Muscle layer of colon (tissue), 2 donors: Measurements from ENCODE around the gene ATP2A3.

Source experiments
- H3K27ac ChIP-seq: one replicate; pipeline ENCODE4 v1.7.0; 2013; ENCODE audit warnings: low read depth, mild to moderate bottlenecking, low read length, moderate library complexity
- H3K27me3 ChIP-seq, 2 donors: one replicate each; pipeline ENCODE4 v1.7.0; 2013; ENCODE audit warnings: low read length in 2 of 2, mild to moderate bottlenecking in 2 of 2; ENCODE audit not compliant: insufficient read depth in 2 of 2, control insufficient read depth in 1 of 2
- H3K36me3 ChIP-seq: one replicate; pipeline ENCODE4 v1.7.0; 2013; ENCODE audit warnings: mild to moderate bottlenecking, low read length; ENCODE audit not compliant: insufficient read depth
- H3K4me1 ChIP-seq: one replicate; pipeline ENCODE4 v1.7.0; 2013; ENCODE audit warnings: mild to moderate bottlenecking, low read length; ENCODE audit not compliant: insufficient read depth
- H3K4me3 ChIP-seq, 2 donors: one replicate each; pipeline ENCODE4 v1.7.0; 2013; ENCODE audit warnings: low read length in 2 of 2, low read depth in 1 of 2, mild to moderate bottlenecking in 1 of 2, moderate library complexity in 1 of 2
- H3K9ac ChIP-seq: one replicate; pipeline ENCODE4 v1.7.0; 2013; ENCODE audit warnings: low read length
- H3K9me3 ChIP-seq: one replicate; pipeline ENCODE4 v1.7.0; 2013; ENCODE audit warnings: mild to moderate bottlenecking, low read length
- donor health status: abdominal sarcoma.
- donor health status: Adenocarcinoma of cecum.

ATP2A3 gene

GRCh38 chr17:3911271-3912053 is 52.8 kb downstream of the ATP2A3 start:
- no peaks in the 10 kb centered on the region for H3K36me3 ChIP-seq
- H3K27me3 ChIP-seq = no peaks in the 10 kb centered on the region
- H3K9ac ChIP-seq = no peak overlapping the region
- H3K9me3 ChIP-seq = no peaks in the 10 kb centered on the region
- peaks cover 5% of the 10 kb centered on the region for H3K4me1 ChIP-seq
- no peak overlapping the region for H3K27ac ChIP-seq
- H3K4me3 ChIP-seq = no peak overlapping the region

- Histone ChIP-seq H3K27ac (no peak overlapping the region), H3K9ac (no peak overlapping the region)
Observed at GRCh38 chr17:3910420-3911270, 53.6 kb downstream of the ATP2A3 start.

GRCh38 chr17:3909257-3909656 is 55.0 kb downstream of the ATP2A3 start:
- Histone ChIP-seq H3K36me3 (no peaks in the 10 kb centered on the region), H3K4me1 (peaks cover 5% of the 10 kb centered on the region), H3K9ac (no peak overlapping the region), H3K9me3 (no peaks in the 10 kb centered on the region), H3K4me3 (no peak overlapping the region), H3K27ac (no peak overlapping the region), H3K27me3 (no peaks in the 10 kb centered on the region)

More at GRCh38 chr17:3910420-3911270, 53.6 kb downstream of the ATP2A3 start:
- H3K36me3 ChIP-seq = no peaks in the 10 kb centered on the region
- H3K9me3 ChIP-seq = no peaks in the 10 kb centered on the region
- H3K4me1 ChIP-seq = peaks cover 5% of the 10 kb centered on the region
- no peak overlapping the region for H3K4me3 ChIP-seq
- H3K27me3 ChIP-seq = no peaks in the 10 kb centered on the region

- Histone ChIP-seq H3K4me1 (no peaks in the 10 kb centered on the region), H3K36me3 (no peaks in the 10 kb centered on the region), H3K27ac (no peak overlapping the region), H3K4me3 (no peak overlapping the region), H3K9ac (no peak overlapping the region), H3K9me3 (no peaks in the 10 kb centered on the region), H3K27me3 (no peaks in the 10 kb centered on the region)
Observed at GRCh38 chr17:3907483-3908216, 56.6 kb downstream of the ATP2A3 start.

GRCh38 chr17:3906881-3907280 is 57.4 kb downstream of the ATP2A3 start:
- H3K9ac ChIP-seq = no peak overlapping the region
- H3K4me1 ChIP-seq = no peaks in the 10 kb centered on the region
- no peaks in the 10 kb centered on the region for H3K36me3 ChIP-seq
- no peaks in the 10 kb centered on the region for H3K27me3 ChIP-seq
- no peaks in the 10 kb centered on the region for H3K9me3 ChIP-seq
- H3K27ac ChIP-seq = no peak overlapping the region
- no peak overlapping the region for H3K4me3 ChIP-seq

GRCh38 chr17:3905017-3905520 is 59.2 kb downstream of the ATP2A3 start:
- Histone ChIP-seq H3K4me3 (no peak overlapping the region), H3K27ac (no peak overlapping the region), H3K9me3 (no peaks in the 10 kb centered on the region)

GRCh38 chr17:3904501-3904900 is 59.7 kb downstream of the ATP2A3 start:
- Histone ChIP-seq H3K36me3 (no peaks in the 10 kb centered on the region), H3K9me3 (no peaks in the 10 kb centered on the region), H3K27me3 (no peaks in the 10 kb centered on the region), H3K4me1 (no peaks in the 10 kb centered on the region), H3K27ac (no peak overlapping the region), H3K9ac (no peak overlapping the region), H3K4me3 (no peak overlapping the region)

More at GRCh38 chr17:3905017-3905520, 59.2 kb downstream of the ATP2A3 start:
- no peaks in the 10 kb centered on the region for H3K4me1 ChIP-seq
- H3K27me3 ChIP-seq = no peaks in the 10 kb centered on the region
- H3K9ac ChIP-seq = no peak overlapping the region
- H3K36me3 ChIP-seq = no peaks in the 10 kb centered on the region

- Histone ChIP-seq H3K27ac (no peak overlapping the region), H3K27me3 (no peaks in the 10 kb centered on the region), H3K36me3 (no peaks in the 10 kb centered on the region), H3K4me3 (no peak overlapping the region), H3K9me3 (no peaks in the 10 kb centered on the region), H3K4me1 (no peaks in the 10 kb centered on the region), H3K9ac (no peak overlapping the region)
Observed at GRCh38 chr17:3903881-3904290, 60.4 kb downstream of the ATP2A3 start.

GRCh38 chr17:3903051-3903825 is 61.0 kb downstream of the ATP2A3 start:
- H3K4me1 ChIP-seq = no peaks in the 10 kb centered on the region
- no peak overlapping the region for H3K4me3 ChIP-seq
- no peaks in the 10 kb centered on the region for H3K36me3 ChIP-seq
- no peak overlapping the region for H3K9ac ChIP-seq
- H3K27ac ChIP-seq = no peak overlapping the region
- H3K27me3 ChIP-seq = no peaks in the 10 kb centered on the region
- no peaks in the 10 kb centered on the region for H3K9me3 ChIP-seq

- Histone ChIP-seq H3K36me3 (no peaks in the 10 kb centered on the region), H3K9ac (no peak overlapping the region), H3K9me3 (no peaks in the 10 kb centered on the region), H3K4me3 (no peak overlapping the region), H3K4me1 (no peaks in the 10 kb centered on the region), H3K27ac (no peak overlapping the region), H3K27me3 (no peaks in the 10 kb centered on the region)
Observed at GRCh38 chr17:3900646-3901045, 63.6 kb downstream of the ATP2A3 start.
